Dedifferentiated amniotic fluid mesenchymal stem cell (primary cell): ENCODE results near the gene FALEC.

Experiments
- DNase-seq: peaks from one replicate; pipeline ENCODE4 v3.0.0-alpha.2; 2016; ENCODE audit errors: extremely low spot score

Gene FALEC

DNA sequence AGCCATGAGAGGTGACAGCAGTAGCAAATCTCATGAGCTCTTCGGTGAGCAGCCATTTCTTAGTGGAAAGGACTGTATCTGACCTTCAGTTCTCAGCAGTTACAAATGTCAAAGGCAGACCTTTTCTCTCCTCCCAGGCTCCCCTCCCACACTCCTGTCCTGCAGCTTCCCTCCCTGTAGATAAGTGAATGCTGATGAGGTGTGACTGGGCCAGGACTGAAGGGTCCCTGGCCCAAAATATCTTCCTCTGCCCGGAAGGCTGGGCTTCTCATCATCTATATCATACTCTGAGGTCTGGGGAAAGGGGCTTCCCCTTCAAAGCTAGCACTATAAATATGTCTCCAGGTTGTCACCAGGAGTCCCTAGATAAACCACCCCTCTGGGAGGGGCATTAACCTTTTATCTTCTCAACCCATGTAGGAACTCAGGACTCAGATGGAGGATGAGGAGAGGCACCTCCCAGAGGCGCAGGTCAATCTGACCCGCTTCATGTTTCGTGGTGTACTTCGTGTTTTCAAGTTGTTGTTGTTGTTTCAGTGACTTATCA lies 30.0 kb downstream of the FALEC start:
- no peak for DNase-seq

DNA sequence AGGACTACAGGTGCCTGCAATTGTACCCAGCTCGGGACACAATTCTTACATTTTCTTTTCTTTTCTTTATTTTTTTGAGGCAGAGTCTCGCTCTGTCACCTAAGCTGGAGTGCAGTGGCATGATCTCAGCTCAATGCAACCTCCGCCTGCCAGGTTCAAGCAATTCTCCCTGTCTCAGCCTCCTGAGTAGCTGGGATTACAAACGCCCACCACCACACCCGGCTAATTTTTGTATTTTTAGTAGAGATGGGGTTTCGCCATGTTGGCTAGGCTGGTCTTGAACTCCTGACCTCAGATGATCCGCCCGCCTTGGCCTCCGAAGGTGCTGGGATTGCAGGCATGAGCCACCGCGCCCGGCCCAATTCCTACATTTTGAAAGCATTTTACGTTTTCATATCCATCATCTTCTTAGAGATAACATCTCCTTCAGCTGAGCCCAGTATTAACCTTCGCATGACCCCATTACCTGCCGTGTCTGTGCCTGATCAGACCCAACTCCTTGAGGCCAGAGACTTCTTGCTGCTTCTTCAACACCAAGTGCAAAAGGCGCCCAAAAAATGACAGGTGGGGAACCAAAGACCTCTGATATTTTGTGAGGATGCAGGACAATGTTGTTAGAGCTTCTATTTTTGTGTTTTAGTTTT lies 30.9 kb downstream of the FALEC start:
- no peak for DNase-seq

DNA sequence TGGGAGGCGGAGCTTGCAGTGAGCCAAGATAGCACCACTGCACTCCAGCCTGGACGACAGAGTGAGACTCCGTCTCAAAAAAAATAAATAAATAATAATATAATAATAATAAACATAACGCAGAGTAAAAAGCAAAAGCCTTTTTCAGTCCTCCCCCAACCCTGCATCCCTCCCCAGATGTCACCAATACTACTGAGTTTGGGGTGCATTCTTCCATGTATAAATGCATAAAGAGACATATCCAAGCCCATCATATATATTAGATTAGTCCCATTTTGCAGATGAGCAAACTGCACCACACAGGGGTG lies 32.7 kb downstream of the FALEC start:
- no peak for DNase-seq

DNA sequence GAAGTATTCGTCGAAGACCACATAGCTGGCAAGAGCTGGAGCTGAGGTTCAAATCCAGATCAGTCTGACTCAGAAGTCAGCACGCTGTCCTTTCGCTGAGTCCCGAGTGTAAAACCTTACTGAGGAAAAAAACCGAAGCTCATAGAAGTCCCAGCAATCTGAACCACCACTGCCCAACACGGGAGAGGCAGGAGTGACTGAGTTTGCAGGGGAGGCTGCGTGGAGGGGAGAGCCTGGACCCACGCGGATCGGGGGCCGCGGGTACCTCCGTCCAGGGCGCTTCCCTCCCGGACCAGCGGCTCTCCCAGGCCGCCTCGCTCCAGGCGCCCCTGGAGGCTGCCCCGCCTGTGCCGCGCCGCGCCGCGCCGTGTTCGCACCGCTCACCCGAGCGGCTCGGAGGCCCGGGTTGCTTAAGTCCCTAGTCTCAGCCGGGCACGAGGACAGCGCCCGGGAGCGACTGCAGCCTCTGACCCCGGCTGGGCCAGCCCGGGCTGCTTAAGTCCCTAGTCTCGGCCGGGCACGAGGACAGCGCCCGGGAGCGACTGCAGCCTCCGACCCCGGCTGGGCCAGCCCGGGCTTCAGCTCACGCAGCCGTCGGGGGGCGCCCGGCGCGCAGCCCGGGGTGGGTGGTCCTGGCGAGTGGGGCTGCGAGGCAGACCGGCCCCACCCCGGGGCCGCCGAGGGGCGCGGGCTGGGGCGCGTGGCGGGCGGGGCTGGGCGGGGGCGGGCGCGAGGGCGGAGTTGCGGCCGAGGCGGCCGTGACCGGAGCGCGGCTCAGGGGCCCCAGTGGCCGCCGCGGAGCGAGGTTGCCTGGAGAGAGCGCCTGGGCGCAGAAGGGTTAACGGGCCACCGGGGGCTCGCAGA lies 33.3 kb downstream of the FALEC start, which contains the start of gene ADAMTSL4:
TSS of gene ADAMTSL4 (plus strand) at position 777 of the 864 bp plus-strand sequence. CDS start 2,881 bp downstream, outside the sequence.
- DNase-seq = peak; percentile 47

DNA sequence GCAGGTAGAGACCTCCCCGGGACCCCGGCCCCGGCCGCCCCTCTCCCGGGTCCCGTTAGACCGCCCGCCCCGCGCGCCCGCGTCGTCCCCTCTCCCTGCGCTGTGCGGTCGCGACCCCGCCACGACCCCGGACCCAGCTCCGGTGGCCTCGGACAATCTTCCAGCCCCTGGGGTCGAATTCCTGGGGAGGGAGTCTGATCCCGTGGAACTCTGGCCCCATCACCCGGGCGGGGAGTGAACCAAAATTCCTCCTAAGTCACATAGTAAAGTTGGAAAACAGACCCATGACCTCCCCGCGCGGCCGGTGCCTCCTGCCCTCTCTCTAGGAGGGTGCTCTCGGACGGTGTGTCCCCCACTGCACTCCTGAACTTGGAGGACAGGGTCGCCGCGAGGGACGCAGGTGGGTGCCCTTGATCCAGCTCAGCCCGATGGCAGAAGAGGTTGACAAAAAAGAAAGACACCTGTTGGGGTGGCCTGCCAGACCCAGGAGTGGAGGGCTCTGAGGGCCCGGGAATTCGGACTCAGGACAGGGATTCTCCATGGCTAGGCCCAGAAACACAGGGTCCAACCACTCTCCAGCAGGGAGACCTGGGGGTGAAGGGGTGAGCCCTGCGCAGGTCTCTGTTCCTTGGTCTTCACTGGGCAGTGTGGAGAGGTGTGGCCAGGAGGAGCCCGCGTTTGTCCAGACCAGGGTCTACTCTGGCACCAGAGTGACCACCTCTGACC lies 34.1 kb downstream of the FALEC start:
- DNase-seq = no peak

DNA sequence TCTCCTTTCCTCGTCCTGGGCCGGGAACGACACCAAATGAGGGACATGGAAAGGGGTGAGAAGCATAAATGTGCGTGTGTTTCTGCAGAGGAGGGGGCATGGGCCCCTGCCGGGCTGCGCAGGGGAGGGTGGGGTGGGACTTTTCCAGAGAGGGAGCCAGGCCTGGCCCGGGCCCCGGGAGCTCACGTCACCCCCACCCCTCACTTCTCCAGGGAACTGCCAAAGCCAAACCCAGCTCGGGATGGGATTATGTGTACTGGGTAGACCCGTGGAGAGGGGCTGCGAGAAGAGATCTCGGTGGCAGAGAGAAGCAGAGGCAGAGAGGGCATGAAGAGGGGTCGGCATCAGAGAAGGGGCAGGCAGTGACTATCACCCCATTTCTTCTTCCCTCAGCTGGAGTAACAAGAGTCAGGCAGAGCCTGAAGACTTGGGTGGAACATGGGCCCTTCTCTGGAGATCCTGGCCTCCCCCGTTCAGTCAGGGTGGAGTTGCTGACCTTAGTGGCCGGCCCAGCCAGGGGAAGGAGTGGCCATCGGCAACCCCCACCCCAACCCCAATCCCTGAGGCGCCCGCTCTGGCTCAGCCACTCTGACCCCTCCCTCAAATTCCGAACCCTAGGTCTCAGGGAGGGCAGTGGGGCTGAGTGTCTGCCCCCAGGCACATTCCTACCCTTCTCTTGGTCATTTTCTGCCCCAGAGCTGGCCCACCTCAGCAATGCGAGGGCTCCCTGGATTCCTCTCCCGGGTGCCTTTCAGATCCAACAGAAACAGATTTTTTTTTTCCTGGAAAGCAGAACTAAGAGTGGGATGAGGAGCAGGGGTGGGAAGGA lies 34.9 kb downstream of the FALEC start:
- DNase-seq = no peak

DNA sequence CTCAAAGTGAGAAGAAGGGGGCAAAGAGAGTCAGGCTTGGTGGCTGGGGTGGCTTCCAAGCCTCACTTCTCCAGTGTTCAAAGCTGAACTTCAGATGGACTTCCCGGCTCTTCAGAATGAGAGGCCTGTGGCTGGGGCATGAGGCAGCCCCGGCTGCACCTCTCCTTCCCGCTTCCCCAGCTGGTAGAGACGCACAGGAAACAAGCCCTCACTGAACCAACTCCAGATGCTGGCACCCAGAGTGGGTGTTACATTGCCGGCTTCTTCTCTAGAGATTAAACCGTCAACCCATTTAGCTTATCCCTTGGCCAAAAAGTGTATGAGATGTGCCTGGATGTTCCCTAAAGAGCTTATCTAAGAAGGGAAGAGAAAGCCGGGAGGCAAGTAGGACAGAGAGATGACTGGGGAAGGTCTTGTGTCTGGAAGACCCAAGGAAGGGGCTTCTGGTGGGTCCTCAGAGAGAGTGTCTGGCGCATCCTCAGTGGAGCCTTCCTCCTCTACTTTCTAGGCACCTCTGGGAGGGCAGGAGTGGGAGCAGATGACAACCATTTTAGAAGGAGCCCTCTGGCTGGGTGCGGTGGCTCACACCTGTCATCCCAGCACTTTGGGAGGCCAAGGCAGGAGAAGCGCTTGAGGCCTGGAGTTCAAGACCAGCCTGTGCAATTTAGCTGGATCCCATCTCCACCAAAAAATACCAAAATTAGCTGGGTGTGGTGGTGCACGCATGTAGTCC lies 35.7 kb downstream of the FALEC start:
- no peak for DNase-seq

DNA sequence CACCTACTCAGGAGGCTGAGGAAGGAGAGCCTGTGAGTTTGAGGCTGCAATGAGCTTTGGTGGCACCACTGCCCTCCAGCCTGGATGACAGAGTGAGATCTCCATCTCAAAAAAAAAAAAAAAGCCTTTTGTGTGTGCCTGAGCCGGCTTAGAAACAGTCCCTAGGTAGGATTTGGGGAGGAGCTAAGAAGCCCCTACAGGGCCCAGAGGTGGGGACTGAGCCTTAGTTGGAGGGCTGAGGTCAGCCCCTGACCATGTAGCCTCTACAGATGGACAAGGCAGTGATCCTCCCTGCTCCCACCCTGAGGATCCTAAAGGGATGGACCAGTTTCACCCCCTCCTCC lies 36.2 kb downstream of the FALEC start:
- no peak for DNase-seq

DNA sequence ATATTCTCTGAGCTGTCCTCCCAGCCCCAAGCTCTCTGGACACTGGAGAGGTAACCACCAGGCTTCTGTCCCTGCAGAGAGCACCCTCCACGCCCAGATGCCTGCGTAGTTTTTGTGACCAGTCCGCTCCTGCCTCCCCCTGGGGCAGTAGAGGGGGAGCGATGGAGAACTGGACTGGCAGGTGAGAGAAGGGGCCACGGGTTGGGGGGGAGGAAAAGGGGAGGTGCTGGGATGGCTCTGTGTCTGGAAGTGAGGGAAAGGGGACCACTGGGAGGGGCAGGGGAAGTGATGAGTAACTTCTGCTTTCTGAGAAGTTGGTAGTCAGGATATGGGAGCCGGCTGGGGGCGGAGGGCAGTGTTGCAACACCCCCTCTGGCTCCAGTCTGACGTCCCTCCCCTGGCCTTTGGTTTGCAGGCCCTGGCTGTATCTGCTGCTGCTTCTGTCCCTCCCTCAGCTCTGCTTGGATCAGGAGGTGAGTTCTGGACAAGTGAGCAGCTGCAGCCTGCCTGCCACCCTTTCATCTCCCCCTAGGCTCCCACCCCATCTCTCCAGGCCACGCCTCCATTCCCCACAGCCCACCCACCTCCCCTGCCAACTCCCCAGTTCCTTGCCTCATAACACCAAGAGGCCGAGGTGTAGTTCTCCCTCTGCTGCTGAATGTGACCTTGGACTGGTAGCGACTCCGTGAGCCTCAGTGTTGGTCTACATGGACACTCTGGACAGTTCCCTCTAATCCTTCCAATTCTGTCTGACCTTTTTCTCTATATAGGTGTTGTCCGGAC lies 36.8 kb downstream of the FALEC start:
- peak; percentile 68 for DNase-seq

DNA sequence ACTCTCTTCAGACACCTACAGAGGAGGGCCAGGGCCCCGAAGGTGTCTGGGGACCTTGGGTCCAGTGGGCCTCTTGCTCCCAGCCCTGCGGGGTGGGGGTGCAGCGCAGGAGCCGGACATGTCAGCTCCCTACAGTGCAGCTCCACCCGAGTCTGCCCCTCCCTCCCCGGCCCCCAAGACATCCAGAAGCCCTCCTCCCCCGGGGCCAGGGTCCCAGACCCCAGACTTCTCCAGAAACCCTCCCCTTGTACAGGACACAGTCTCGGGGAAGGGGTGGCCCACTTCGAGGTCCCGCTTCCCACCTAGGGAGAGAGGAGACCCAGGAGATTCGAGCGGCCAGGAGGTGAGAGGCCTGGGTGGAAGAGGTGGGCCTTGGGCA lies 37.3 kb downstream of the FALEC start:
- DNase-seq = no peak

DNA sequence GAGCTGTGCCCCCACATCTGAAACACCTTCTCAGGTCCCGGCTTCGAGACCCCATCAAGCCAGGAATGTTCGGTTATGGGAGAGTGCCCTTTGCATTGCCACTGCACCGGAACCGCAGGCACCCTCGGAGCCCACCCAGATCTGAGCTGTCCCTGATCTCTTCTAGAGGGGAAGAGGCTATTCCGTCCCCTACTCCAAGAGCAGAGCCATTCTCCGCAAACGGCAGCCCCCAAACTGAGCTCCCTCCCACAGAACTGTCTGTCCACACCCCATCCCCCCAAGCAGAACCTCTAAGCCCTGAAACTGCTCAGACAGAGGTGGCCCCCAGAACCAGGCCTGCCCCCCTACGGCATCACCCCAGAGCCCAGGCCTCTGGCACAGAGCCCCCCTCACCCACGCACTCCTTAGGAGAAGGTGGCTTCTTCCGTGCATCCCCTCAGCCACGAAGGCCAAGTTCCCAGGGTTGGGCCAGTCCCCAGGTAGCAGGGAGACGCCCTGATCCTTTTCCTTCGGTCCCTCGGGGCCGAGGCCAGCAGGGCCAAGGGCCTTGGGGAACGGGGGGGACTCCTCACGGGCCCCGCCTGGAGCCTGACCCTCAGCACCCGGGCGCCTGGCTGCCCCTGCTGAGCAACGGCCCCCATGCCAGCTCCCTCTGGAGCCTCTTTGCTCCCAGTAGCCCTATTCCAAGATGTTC lies 38.0 kb downstream of the FALEC start:
- no peak for DNase-seq

DNA sequence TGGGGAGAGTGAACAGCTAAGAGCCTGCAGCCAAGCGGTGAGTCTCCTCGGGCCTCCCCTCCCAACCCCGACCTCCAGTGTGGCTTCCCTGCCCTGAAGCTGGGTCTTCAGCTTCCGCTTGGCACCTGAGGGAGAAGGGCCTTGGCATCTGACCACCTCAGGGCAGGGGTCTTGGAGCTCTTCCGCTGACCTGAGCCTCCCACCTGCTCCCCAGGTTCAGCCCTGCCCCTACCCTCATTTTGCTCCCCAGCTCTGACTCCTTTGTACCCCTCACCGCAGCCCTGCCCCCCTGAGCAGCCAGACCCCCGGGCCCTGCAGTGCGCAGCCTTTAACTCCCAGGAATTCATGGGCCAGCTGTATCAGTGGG lies 38.5 kb downstream of the FALEC start:
- DNase-seq = no peak

DNA sequence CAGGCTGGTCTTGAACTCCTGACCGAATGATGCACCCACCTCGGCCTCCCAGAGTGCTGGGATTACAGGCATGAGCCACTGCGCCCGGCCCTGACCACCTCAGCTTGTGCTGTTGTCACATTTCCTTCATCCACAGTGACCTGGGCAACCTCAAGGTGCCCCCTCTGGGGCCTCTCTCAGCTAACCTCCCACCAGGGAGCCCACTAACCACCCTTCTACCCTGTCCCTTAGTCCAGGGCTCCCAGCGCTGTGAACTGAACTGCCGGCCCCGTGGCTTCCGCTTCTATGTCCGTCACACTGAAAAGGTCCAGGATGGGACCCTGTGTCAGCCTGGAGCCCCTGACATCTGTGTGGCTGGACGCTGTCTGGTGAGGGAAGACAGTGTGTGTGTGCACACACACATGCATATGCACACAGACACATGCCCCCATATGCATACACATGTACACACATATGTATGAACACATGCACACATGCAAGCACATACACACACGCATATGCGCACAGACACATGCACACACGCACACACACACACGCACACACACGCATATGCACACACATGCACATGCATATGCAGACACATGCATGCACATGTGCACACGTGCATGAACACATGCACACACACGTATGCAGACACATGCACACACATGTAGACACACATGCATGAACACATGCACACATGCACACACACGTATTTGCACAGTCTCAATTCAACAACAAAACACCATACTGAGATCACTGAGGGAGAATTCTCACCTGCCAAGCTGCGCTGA lies 39.8 kb downstream of the FALEC start:
- DNase-seq = no peak

DNA sequence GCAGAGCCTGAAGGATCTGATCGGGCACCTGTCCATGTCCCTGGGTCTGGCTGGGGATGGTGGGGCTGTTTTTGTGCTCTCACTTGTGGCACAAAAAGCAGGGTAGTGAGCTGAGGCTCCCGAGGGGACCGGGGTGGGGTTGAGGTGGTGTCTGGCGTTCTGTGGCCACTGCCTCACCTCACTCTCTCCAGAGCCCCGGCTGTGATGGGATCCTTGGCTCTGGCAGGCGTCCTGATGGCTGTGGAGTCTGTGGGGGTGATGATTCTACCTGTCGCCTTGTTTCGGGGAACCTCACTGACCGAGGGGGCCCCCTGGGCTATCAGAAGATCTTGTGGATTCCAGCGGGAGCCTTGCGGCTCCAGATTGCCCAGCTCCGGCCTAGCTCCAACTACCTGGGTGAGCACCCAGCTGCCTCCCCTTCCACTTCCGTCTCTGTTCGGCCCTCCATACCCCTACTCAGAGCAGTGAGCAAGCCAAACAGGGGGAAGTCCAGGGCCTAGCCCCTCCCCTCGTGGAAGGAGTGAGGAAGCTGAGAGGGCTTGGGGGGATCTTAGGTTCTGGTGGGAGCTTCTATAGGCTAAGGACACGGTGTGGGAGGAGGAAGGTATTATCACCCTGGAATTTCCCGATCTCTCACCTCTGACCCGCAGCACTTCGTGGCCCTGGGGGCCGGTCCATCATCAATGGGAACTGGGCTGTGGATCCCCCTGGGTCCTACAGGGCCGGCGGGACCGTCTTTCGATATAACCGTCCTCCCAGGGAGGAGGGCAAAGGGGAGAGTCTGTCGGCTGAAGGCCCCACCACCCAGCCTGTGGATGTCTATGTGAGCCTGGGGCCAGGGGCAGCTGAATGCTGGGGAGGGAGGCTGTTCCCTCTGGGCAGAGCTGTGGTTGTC lies 40.7 kb downstream of the FALEC start:
- DNase-seq = no peak

DNA sequence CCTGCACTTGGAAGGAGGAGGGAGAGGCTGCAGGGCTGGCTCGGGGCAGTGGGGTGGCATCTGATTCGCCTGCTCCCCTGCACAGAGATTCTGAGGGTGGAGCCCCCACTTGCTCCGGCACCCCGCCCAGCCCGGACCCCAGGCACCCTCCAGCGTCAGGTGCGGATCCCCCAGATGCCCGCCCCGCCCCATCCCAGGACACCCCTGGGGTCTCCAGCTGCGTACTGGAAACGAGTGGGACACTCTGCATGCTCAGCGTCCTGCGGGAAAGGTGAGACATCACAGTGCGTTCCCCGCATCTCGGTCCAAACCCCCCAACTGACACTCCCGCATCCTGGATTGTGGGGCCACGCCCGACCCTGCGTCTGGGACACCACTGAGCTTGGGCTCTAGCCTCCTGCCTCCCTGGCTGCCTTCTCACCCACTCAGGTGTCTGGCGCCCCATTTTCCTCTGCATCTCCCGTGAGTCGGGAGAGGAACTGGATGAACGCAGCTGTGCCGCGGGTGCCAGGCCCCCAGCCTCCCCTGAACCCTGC lies 41.6 kb downstream of the FALEC start:
- no peak for DNase-seq

DNA sequence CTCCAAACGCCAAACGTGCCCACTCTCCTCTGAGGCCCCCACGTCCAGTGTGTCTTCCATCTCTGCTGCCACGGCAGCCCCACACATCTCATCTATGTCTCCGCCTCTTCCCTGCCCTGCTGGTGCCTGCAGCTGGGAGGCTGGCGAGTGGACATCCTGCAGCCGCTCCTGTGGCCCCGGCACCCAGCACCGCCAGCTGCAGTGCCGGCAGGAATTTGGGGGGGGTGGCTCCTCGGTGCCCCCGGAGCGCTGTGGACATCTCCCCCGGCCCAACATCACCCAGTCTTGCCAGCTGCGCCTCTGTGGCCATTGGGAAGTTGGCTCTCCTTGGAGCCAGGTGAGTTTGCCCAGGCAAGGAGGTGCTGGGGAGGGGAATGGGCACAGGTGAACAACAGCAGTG lies 42.3 kb downstream of the FALEC start:
- DNase-seq = no peak

DNA sequence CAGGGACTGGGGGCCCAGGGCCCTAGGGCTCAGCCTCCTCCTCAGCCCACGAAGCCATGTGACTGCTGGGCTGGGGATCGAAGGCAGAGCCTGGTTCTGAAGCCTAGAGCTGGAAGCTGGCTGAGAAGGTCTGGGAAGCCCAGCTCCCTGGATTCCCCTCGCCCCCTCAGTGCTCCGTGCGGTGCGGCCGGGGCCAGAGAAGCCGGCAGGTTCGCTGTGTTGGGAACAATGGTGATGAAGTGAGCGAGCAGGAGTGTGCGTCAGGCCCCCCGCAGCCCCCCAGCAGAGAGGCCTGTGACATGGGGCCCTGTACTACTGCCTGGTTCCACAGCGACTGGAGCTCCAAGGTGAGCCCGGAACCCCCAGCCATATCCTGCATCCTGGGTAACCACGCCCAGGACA lies 42.8 kb downstream of the FALEC start:
- DNase-seq = no peak
